NCI-H2171 treated with DMSO at 0.1 percent for 48 hours (cell line): ENCODE results near the gene RNFT1.
"Not testable (repeated sequence)": the region's sequence is repeated elsewhere in the genome, so short reads cannot be mapped to it uniquely, and the experiment has no call there.

Experiments
- DNase-seq: peaks from one replicate; lab custom pipeline; 2025; lab: John Stamatoyannopoulos, UW

Gene RNFT1

DNA sequence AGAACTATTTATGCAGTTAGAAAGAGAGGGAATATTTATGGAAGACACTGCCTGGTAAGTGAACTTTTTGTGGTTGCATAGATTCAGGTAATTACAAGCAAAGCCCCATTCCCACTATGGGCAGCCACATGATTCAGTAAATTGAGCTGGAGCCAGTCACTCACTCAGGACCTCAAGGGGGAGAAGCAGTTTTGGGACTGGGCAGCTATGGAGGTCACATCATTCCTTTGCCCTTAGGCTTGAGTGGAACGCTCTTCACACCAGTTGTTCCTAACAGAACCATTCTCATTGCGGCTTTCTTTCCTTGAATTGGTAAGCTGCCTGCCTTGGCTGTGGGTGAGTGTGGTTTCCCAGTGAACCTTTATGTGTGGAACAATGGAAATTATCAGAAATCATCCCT is 34.4 kb downstream of the RNFT1 start:
- DNase-seq = not testable (repeated sequence)

DNA sequence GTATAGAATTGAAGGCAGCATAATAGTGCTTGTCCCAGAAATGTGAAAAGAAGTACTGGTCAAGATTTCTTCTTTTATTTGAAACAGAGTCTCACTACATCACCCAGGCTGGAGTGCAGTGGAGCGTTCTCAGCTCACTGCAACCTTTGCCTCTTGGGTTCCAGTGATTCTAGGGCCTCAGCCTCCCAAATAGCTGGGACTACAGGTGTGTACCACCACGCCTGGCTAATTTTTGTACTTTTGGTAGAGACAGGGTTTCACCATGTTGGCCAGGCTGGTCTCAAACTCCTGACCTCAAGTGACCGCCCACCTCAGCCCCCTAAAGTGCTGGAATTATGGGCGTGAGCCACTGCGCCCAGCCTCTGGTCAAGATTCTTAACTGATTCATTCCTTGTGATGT is 43.9 kb downstream of the RNFT1 start:
- not testable (repeated sequence) for DNase-seq

DNA sequence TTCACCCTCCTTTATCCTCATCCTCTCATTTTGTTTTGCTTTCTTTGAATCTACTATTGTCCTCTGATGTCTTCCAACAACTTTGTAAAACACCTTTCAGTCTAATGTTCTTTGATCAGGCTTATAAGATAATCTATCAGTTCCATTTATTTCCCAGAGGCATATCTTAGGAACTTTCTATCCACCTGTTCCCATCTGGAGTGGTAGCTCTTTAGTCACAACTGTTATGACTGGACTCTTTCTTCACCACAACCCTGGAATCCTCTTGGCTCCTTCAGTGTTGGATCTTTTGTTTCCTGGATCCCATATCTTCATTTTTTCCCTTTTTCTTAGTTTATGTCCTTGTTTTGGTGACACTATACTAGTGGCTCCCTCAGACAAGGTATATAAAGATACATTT is 48.1 kb downstream of the RNFT1 start:
- DNase-seq = no peak

DNA sequence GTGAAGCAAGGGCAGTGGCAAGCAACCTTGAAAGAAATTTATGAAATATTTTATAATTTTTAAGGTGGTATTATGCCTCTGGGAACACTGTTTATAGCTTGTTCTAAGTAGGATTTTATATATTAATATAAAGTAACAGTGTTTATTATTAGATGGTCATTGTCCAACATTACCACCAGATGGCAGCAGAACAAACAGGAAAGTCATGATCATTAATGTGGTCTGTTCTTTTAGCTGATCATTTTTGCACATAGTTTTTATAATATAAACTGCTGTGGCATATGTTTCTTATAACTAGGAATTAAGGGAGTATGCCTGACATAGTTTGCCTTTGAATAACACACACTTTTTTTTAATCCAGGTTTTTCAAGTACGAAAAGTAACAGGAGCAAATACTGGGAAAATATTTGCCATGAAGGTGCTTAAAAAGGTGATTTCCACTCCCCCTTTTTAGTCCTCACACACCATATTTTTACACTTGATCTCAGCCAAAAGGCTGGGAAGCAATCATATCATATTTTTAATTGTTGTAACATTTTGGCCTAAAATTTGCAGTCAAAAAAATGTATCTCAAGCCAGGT is 50.2 kb downstream of the RNFT1 start:
- DNase-seq = peak; percentile 63

DNA sequence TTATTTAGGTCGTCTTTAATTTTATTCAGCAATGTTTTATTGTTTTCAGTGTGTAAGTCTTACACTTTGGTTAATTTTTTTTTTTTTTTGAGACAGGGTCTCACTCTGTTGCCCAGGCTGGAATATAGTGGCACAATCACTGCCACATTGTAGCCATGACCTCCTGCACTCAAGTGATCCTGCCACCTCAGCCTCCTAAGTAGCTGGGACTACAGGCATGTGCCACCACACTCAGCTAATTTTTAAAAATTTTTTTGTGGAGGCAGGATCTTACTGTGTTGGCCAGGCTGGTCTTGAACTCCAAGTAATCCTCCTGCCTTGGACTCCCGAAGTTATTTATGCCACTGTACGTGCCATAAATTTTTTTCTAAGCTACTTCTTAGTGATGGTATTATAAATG is 57.1 kb downstream of the RNFT1 start:
- no peak for DNase-seq

DNA sequence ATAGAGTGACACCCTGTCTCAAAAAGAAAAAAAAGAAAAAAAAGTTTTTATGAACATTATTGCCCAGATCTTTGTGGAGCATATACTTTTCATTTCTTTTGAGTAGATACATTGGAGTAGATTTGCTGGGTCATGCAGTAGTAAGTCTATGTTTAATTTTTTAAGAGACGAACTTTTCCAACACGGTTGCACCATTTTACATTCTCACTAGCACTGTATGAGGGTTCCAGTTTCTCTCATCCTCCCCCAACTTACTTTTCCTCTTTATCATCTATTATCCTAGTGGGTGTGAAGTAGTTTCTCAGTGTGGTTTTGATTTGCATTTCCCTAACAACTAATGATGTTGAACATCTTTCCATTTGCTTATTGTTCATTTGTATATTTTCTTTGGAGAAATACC is 61.1 kb downstream of the RNFT1 start:
- DNase-seq = no peak
